Iris pigment epithelial cell (primary cell): ENCODE results near the gene C19orf44.
A peak's percentile ranks its signal among the peaks of the same experiment; 100 is the strongest.

ENCODE experiments used
- DNase-seq: peaks from one replicate; pipeline ENCODE4 v3.0.0-alpha.2; 2011; ENCODE audit warnings: low read depth

The C19orf44 gene

DNA sequence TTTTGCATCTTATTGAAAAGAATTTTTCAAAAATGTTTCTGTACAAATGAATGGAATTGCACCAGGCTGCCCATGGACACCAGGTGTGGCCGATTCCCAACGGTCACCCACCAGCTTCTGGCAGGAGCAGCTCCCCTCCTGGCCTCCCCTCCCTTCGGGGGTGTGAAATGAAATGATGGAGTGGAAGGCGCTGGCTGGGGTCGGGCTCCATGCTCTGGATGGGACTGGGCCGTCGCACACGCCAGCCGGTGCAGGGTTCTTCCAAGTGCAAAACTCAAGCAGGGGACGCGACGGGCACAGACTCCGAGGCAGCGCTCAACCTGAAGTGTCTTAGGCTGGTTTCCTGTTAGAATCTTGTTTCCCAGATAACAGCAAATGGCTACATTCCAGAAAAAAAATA, 21.9 kb downstream of the C19orf44 start:
- DNase-seq = no peak

GRCh38 chr19:16518483-16519229, 22.5 kb downstream of the C19orf44 start:
- no peak for DNase-seq

GRCh38 chr19:16519230-16519687, 23.1 kb downstream of the C19orf44 start:
- DNase-seq = no peak

GRCh38 chr19:16520074-16520973, 24.1 kb downstream of the C19orf44 start:
- DNase-seq = no peak

GRCh38 chr19:16520986-16521624, 24.9 kb downstream of the C19orf44 start:
- DNase-seq = no peak

DNA sequence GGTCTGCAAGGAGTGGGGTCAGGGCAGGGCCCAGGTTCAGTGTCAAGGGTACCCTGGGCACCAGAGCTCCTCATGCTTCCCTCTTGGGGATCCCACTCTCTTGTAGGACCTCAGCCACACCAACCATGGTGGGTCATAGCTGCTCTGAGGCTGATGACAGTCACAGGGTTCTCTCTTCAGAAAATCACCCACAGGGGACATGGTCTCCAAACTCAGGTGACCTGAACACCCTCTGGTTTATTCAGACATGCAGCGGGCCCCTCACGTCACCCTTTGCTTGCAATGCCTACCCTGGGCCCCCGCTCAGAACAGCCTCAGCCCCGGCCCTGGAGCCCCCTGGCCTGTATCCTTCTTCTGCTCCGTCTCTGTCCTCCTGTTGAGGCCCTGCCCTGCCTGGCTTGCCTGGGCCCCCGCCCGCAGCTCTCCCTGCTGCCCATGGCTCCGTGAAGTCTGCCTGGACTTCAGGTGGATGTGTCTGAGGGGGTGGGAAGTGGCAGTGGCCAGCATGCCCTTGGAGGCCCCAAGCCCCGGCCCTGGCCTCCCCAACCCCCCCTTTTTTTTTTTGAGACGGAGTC, 25.6 kb downstream of the C19orf44 start:
- no peak for DNase-seq

DNA sequence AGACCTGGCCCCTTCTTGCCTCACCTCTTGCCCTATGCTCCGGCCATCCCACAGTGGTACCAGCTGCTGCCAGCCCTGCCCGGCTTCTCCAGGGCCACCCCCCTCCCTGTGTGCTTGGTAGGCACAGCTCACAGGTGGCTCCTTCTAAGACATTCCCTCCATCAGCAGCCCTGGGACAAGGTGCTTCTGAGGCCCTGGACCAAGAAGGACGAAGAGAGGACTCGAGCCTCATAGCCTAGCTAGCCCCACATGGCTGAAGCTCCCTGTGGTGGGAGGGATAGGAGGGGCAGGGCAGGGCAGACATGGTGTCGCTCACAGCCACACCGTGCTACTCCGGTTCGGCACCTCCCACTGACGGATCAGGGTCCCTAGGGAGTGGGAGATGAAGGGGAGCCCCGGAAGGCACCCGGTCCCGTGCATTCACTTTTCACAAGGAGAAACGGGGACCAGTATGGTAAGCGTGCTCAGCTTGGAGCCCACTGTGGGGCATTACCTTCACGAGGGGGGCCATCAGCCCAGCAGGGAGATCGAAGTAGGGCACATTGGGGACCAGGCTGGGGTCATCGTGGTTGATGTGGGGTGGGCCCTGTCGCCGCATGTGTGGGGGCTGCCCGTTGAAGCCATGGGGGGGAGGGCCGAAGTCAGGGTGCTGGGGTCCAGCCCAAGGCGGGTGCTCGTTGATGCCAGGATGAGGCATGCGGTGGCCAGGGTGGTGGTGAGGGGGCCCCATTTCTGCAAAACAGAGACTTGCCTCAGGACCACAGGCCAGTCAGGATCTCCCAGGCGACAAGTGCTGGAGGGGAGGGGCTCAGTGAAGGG, 26.6 kb downstream of the C19orf44 start:
- no peak for DNase-seq

- DNase-seq = no peak
These were observed 29.0 kb downstream of the C19orf44 start for GRCh38 chr19:16524991-16525734.

DNA sequence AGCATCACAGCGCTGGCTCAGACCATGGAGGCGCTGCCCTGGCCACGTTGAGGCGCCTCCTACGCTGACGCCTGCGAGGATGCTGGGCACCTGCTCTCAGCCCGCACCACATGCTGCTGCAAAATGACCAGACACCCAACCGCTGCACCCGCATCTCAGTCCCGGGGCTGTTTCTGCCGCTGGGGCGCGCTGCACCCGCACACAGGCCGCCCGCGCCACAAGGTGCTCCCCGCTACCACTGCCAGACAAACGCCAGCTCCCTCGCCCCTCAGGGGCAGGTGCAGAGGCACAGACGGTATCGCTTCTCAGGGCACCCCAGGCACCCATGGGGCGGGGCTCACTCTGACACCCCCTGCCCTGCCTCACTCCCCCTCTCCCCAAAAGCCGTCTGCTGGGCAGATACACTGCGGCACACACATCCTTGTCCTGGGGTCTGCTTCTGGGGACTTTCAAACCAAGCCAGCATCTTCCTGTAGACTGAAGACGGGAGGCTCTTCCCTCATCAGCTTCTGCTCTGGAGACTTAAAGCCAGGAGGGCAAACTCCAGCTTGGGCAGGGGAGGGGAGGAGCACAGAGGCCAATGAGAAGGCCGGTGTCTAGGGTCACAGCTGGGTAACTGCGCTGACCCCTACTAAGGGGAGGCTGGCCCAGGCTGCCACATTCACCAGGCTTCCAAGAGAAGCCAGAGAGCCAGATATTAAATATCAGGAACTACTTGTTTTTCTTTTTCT, 29.7 kb downstream of the C19orf44 start:
- DNase-seq = no peak

DNA sequence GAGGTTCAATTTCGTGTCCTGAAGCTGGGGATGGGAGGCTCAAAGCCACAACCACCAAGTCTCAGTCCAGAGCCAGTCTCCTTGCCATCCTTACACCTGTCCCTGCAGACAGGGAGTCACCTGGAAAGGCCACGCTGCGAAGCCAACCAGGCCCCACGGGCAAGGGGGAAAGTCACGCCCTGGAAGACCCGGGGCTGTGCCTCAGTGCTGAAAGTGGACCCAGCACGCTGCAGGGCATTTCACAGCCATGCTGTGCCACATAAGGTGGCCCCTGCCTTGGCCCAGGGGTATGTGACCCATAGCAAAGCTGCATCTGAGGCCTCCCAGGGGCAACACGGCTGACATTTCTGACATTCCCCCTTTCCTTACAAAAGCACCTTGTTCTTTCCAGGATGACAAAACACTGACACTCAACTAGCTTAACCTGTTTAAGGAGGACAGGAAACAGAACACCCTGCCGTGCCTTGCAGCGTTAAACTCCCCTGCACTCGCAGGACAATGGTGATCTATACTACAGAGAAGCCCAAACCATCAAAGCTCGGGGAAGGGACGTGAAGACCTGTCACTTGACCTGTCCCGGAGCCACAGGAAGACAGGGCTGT, 31.2 kb downstream of the C19orf44 start:
- no peak for DNase-seq

GRCh38 chr19:16527971-16528521, 31.9 kb downstream of the C19orf44 start:
- DNase-seq = peak; percentile 23

DNA sequence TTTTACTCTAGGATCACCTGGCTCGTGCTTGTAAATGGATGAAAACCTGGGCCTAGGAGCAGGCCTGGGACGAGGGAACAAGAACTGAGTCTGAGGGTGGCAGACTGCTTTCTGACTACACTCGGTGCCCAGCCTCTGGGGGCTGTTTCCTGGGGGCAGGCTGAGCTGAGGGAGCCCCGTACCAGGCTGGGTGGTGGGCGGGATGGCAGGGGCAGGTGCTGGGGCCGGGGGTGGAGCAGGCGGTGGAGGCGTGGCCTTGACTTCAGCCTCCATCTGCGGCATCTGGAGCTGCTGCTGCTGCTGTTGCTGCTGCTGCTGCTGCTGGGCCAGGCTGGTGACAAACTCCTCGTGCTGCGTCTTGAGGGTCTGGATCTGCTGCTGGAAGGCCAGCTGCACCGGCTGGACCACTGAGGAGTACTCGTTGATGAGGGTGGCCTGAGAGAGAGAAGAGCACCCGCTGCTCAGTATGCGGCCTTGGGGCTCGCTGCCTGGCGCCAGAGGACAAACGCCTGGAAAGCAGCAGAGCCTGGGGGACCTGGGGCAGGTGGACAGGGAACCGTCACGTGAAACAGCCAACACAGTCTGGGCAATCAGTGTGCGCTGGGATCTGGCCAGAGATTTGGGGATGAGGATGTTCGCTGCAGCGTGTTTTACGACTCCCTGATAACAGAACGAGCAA, 33.4 kb downstream of the C19orf44 start:
- no peak for DNase-seq

- no peak for DNase-seq
These were observed 34.6 kb downstream of the C19orf44 start for GRCh38 chr19:16530540-16531379.

DNA sequence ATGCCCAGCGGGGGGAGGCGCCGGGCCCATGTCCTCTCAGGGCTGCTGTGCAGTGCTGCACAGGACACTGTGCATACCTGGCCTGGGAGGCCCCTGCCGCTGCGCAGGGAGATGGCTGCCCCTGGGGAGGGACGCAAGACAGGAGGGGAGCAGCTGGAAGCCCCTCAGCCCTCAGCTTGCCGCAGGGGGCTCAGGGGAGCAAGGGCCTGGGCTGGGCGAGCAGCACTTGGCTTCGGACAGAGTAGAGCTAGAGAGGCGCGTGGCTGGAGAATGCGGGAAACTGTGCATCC, 35.1 kb downstream of the C19orf44 start:
- DNase-seq = no peak

GRCh38 chr19:16532440-16533234, 36.4 kb downstream of the C19orf44 start:
- DNase-seq = no peak

DNA sequence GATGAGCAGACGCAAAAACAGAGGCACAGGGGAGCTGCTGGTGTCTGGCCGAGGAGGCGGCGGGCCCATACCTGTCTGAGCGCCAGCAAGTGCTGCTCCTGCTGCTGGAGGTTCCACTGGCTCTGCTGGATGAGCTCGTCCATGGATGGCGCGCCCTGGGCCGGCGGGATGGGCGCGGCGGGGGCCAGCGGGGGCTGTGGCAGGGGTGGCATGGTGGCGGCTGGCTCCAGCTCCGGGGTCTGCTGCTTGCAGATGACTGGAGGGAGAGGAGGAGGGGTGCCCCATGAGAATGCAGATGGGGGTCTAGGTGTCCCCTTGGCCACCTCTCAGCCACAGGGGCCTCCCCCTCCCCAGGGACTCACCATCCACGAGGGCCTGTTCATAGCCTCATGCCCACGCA, 39.2 kb downstream of the C19orf44 start:
- DNase-seq = no peak

DNA sequence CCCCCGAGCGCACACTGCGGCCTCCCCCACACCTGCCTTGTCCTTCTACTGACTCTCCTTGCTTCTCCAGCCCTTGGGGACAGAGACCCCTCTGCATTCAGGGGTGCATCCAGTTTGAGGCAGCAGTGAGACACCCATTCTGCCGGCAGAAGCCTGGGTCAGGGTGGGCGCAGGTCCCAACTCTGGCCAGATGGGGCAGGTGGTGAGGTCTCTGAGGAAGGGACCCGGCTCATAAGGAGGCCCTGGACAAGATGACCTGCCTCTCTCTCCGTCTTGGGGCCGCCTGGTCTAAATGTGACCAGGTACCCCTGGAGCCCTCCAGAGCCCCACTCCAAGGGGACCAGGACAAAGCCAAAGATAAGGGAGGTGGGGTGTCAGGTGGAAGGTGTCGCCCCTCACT, 39.9 kb downstream of the C19orf44 start:
- DNase-seq = no peak
